ENCODE results near the gene CEND1. TPM values are rescaled to one million over a fixed set of nuclear protein-coding genes. Genes with fewer than 3 reads are reported as not detected.

CEND1 gene
- total RNA-seq, 1 donor from 2014 or later, result 1.4 TPM

- DNase-seq (ENCODE audit: low spot score), result no peak
Observed at GRCh38 chr11:812390-812789, 22.5 kb upstream of the CEND1 start.

- no peak for DNase-seq (ENCODE audit: low spot score)
Observed at GRCh38 chr11:811446-812245, 21.8 kb upstream of the CEND1 start.

GRCh38 chr11:810040-810567, 20.2 kb upstream of the CEND1 start:
- DNase-seq (ENCODE audit: low spot score), result no peak

- DNase-seq (ENCODE audit: low spot score), result peak; percentile 99
Observed at GRCh38 chr11:809287-810039, 19.6 kb upstream of the CEND1 start, which contains the start of gene RPLP2. RPLP2 (plus strand) TSS chr11:809967; CDS start chr11:810235, 268 bp downstream.

- DNase-seq (ENCODE audit: low spot score), result no peak
Observed at GRCh38 chr11:808427-809286, 18.8 kb upstream of the CEND1 start.

- DNase-seq (ENCODE audit: low spot score), result no peak
Observed at GRCh38 chr11:804599-804964, 14.7 kb upstream of the CEND1 start.

- peak; percentile 59 for DNase-seq (ENCODE audit: low spot score)
Observed at GRCh38 chr11:803770-804598, 14.1 kb upstream of the CEND1 start.

- no peak for DNase-seq (ENCODE audit: low spot score)
Observed at GRCh38 chr11:803467-803742, 13.5 kb upstream of the CEND1 start.

GRCh38 chr11:802693-803466, 13.0 kb upstream of the CEND1 start:
- no peak for DNase-seq (ENCODE audit: low spot score)

GRCh38 chr11:802018-802617, 12.2 kb upstream of the CEND1 start:
- DNase-seq (ENCODE audit: low spot score), result no peak

- no peak for DNase-seq (ENCODE audit: low spot score)
Observed at GRCh38 chr11:801097-801780, 11.3 kb upstream of the CEND1 start.

- no peak for DNase-seq (ENCODE audit: low spot score)
Observed at GRCh38 chr11:800473-800872, 10.6 kb upstream of the CEND1 start.

- DNase-seq (ENCODE audit: low spot score), result no peak
Observed at GRCh38 chr11:799641-800316, 9.9 kb upstream of the CEND1 start.

GRCh38 chr11:798093-798713, 8.3 kb upstream of the CEND1 start, which contains the start of gene SLC25A22:
SLC25A22 (minus strand) TSS chr11:798281; CDS start chr11:795006, 3,275 bp downstream.
- peak; percentile 84 for DNase-seq (ENCODE audit: low spot score)

GRCh38 chr11:797296-798092, 7.6 kb upstream of the CEND1 start:
- peak; percentile 97 for DNase-seq (ENCODE audit: low spot score)

- DNase-seq (ENCODE audit: low spot score), result no peak
Observed at GRCh38 chr11:796565-797295, 6.8 kb upstream of the CEND1 start.

Data from umbilical cord (tissue), 2 donors.